ENCODE data around the gene TNS4. TPM values are rescaled to one million over a fixed set of nuclear protein-coding genes. Genes with fewer than 3 reads are reported as not detected.
"Not testable (repeated sequence)": the region's sequence is repeated elsewhere in the genome, so short reads cannot be mapped to it uniquely, and the experiment has no call there.

TNS4 gene, protein sequence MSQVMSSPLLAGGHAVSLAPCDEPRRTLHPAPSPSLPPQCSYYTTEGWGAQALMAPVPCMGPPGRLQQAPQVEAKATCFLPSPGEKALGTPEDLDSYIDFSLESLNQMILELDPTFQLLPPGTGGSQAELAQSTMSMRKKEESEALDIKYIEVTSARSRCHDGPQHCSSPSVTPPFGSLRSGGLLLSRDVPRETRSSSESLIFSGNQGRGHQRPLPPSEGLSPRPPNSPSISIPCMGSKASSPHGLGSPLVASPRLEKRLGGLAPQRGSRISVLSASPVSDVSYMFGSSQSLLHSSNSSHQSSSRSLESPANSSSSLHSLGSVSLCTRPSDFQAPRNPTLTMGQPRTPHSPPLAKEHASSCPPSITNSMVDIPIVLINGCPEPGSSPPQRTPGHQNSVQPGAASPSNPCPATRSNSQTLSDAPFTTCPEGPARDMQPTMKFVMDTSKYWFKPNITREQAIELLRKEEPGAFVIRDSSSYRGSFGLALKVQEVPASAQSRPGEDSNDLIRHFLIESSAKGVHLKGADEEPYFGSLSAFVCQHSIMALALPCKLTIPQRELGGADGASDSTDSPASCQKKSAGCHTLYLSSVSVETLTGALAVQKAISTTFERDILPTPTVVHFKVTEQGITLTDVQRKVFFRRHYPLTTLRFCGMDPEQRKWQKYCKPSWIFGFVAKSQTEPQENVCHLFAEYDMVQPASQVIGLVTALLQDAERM
- total RNA-seq: 53.1 TPM

DNA sequence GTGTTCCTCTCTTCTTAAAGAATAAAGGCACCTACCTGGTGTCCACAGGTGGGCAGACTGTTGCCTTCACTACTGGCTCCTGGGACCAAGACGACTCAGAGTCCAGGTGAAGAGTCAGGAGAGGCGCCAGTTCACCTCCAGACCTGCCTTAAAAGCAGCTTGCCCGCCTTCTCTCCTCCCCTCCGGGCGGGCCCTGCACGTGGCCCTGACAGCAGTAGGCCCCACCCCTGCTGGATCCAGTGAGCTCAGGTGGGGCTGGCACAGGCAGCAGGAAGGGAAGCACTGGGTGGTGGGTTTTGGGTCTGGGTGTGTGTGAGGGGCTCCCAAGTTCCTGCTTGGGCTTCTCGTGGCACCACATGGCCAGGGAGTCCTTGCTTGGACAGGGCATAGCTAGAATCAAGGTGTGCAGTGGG lies at the start of gene TNS4:
Gene TNS4 (minus strand): TSS at position 125 of the 413 bp plus-strand sequence. CDS start 5,198 bp downstream, outside the sequence.
- DNase-seq (ENCODE audit: low spot score): peak; percentile 85

DNA sequence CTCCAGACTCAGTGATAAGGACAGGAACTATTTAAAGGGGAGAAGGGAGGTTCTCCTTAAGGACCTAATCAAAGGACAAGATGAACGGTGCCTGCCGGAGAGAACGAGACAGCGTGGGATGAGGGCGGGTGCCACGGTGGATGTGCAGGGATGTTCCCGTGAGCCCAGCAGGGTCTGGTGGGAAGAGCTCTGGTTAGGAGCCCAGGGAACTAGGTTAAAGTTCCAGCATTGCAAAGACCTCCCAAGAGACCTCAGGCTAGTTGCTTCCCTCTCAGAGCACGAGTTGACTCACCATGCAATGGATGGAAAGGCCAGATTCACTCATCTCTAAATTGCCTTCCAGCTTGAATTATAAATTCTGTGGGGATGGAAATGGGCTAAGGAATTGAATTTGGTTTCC lies 49.2 kb upstream of the TNS4 start:
- DNase-seq (ENCODE audit: low spot score): peak; percentile 51

DNA sequence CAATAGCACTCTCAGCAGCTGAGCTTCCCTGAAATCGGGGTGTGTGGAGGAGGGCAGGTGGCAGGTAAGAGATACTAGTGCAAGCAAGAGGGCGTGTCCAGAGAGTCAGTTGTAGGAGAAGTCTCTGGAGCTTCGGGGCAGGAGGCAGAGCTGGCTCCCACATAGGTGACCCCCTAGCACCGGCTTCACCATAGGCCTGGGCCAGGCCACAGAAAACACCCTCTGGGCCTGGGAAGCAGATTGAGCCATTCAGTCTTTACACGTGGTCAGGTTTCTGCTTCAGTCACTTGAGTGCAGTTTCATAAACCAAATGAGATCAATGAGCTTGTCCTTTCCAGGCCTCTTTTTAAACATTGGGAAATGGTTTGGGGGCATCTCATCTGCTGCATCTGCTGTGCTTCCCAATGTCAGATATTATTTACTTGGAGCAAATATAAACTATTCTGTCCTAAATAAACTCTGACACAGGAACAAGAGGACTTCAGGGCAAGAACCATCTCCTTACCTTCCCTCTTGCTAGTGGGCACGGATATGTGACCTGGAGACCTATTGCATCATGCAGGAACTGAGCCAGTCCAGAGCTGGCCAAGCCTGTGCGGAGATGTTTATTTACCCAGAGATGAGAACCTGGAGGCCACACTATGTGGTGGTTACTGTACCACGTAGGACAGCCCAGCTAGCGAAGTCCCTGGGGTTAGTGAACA lies 47.7 kb upstream of the TNS4 start:
- peak; percentile 84 for DNase-seq (ENCODE audit: low spot score)

DNA sequence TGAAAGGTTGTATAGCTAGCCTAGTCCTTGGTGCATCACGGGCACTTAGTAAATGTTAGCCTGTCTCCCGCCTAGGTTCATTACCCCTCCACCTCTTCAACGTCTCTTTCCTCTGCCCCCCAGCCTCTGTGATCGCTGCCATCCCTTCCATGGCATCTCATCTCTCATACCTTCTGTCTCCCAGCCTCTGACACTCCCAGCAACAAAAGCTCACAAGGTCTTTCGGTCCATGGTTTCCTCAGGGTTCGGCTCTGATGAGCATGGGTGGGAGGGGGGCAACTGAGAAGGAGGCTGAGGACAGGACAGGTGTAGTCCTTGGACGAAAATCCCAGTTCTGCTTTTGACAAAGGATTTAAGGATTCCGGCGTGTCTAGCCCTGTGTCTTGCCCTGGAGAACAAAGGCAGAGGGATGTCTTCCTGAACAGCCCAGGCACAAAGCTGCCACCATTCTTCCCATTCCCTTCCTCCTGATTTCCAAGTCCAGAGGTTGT lies 47.1 kb upstream of the TNS4 start:
- peak; percentile 35 for DNase-seq (ENCODE audit: low spot score)

DNA sequence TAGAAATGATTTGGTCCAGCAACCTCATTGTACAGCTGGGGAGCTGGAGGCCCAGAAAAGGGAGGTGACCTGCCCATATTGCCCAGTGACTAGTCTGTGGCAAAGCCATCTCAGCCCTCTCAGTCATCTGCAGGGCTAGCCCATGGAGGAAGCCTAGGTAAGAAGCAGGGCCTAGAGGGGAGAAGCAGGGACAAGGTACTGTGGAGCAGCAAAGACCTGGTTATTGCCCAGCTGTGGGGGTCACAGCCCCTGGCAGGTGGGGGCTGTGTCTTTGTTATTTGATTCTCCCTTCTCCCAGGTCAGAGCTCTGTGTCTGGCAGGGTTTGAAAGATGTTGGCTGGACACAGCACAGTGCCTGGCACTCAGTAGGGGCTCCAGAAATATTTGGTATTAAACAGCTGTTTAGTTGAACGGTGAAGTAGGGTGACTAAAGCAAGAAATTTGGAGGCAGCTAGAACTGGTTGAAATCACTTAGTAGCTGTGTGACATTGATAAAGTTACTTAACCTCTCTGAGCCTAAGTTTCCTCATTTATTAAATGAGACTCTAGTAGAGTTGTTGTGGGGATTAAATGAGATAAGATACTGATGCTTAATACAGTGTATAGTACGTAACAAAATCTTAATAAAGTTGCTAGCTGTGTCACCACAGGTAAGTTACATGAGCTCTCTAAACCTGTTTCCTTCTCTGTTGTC lies 46.5 kb upstream of the TNS4 start:
- no peak for DNase-seq (ENCODE audit: low spot score)

DNA sequence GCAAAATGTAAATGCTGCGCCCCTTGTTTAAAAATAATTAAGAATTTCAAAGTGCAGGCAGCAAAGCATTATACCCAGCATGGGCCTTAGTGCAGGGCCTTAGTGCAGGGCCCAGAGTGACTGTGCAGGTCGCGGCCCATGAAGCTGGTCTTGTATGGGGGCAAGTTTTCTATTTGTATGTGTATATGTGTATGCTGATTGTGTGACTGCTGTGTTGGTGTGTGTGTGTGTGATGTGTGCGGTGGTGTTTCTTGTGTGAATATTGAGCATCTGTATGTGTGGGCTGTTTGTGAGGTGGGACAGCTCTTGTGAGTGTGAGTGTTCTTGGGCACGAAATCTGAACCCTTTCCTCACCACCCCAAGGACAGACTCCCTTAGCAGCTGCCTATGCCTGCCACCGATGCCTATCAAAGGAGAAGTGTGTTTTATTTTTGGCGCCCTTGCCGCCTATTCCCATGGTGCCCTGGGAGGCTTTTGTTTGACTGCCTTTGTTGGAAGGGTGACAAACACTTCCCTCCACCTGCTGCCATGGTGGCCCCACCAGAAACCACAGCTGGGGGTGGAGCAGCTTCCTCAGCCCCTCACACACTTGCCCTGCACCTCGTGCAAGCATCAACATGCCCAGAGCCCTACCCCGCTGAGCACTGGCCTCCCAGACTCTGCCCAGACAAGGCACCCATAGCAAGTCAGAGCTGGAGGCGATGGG lies 45.8 kb upstream of the TNS4 start:
- DNase-seq (ENCODE audit: low spot score): peak; percentile 91

DNA sequence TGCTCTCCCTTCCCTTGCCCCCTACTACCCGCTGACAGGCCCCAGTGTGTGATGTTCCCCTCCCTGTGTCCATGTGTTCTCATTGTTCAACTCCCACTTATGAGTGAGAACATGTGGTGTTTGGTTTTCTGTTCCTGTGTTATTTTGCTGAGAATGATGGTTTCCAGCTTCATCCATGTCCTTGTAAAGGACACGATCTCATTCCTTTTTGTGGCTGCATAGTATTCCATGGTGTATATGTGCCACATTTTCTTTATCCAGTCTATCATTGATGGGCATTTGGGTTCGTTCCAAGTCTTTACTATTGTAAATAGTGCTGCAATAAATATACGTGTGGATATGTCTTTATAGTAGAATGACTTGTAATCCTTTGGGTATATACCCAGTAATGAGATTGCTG lies 45.1 kb upstream of the TNS4 start:
- not testable (repeated sequence) for DNase-seq (ENCODE audit: low spot score)

DNA sequence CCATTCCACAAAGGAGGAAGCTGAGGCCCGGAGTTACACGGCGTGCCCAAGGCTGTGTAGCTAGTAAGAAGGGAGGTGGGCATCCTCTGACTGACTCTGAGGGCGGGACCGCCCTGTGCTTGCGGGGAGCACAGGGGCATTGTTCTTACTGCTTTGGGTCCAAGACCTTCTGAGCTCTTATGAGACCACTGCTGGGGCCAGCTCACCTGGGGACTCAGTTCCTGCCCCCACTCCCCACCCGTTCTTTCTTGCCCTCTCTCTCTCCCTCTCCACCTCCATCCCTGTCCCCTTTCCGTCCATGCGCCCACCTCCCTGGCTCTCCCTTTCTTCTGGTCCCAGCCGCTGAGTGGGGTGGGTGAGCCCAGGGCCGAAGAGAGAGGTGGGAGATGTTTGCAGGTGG lies 44.2 kb upstream of the TNS4 start:
- peak; percentile 44 for DNase-seq (ENCODE audit: low spot score)

DNA sequence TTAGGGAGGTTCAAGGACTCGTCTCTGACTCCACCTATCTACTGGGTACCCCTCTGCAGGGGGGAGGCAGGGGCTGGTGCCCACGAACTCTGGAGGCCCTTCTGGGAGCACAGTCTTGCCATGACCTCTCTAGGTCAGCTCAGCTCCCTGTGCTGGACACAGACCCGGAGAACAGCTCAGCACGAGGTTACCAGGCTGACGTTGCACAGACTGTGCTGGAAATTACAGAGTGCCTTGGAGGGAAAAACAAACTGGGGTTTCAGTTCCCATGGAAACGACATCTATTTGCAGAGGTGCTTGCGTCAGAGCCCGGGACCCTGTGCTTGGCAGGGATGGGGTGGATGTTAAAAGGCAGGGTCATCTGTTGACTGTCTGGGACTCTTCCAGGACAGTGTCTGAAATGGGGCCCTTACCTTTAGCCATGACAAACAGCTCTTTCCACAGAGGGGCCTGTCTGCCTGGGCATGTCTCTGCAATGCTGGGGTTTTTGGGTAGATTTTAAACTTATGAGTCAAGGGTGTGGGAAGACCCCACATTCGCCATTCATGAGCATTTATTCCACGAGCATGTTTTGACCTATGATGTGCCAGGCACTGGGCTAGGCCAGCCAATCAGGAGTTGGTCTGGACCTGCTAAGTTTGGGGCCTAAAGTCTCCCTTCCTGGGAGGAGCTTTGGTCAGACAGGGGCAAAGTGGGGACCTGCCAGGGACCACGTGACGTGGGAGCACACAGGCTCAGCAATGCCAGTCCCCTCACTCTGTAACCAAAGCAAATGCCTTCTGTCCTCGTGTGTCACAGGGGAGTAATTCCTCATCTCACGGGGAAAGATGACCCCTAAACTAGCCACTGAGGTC lies 41.4 kb upstream of the TNS4 start:
- DNase-seq (ENCODE audit: low spot score): peak; percentile 83

DNA sequence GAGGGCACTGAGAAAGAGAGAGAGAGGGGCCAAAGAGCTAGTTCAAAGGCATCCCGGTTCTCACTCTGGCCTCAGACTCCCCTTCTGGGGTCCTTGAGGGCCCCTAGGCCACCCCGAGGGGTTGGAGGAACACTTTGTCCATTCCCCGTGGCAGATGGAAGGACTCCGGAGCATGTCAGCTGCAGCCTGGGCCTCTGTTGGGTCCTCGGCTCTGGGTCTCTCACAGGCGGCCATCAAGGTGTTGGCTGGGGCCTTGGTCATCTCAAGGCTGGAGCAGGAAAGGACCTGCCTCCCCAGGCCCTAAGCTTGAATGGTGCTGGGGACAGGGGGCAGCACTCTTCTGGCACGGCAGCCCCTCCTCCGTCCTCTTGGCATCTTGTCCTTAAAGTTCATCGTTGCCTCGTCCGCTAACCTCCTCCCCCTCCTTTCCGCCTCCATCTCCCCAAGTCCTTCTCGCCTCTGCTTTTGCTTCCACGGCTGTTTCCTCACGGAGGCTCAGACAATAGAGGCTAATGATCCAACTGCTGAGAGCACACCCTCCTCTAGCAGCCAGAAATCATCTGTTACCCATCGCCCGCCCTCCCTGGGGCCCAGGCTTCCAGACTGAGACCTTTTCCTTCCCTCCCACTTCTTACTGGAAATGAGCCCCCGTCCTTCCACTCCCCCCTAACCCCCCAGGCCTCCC lies 40.6 kb upstream of the TNS4 start:
- no peak for DNase-seq (ENCODE audit: low spot score)

DNA sequence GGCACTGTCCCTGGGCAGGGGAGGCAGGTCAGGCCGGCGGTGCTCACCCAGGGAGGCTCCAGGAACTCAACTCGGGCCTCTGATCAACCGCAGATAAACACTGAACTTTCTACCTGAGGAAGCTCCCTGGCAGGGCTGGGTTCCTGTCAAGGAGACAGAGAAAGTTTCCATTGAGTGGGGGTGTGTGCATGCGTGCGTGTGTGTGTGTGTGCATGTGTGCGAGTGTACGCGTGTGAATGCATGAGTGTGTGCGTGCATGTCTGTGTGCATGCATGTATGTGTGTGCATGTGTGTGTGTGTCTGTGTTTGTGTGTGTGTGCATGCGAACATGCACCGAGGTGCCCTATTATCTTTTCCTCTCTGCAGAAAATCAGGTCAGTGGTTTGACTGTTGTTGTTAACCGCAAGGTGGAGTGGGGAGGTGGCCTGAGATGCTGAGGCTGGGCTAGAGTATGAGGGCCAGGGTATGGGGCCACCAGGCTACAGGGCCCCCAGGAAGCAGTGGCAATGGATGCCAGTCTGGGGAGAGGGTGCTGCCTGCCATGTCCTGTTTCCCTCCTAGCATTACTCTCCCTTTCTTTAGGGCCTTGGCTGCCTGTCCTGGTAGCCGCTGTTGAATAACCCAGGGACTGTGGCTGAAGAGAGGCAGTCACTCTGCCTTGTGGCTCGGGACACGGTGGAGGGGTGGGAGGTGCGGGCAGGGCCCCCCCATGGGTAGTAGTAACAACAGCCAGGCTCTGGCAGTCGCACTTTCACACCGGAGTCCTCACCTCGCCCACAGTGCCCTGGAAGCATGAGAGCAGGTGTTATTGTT lies 39.8 kb upstream of the TNS4 start:
- DNase-seq (ENCODE audit: low spot score): no peak

DNA sequence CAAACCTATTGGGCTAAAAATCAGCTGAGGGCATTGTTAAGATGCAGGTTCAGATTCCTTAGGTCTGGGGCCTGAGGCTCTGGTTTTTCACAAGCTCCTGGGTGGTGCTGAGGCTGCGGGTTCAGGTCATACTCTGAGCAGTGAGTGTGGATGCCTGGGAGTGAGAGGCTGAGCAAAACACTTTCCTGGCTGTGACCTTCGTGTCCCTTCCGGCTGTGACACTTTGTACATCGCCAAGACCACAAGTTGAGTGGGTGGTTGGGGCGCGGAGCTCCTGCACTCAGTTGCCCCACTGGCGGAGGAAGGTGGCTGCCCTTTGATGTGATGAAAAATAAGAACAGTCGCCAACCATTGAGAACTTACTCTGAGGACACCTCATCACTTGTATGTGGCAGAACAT lies 39.0 kb upstream of the TNS4 start:
- no peak for DNase-seq (ENCODE audit: low spot score)

DNA sequence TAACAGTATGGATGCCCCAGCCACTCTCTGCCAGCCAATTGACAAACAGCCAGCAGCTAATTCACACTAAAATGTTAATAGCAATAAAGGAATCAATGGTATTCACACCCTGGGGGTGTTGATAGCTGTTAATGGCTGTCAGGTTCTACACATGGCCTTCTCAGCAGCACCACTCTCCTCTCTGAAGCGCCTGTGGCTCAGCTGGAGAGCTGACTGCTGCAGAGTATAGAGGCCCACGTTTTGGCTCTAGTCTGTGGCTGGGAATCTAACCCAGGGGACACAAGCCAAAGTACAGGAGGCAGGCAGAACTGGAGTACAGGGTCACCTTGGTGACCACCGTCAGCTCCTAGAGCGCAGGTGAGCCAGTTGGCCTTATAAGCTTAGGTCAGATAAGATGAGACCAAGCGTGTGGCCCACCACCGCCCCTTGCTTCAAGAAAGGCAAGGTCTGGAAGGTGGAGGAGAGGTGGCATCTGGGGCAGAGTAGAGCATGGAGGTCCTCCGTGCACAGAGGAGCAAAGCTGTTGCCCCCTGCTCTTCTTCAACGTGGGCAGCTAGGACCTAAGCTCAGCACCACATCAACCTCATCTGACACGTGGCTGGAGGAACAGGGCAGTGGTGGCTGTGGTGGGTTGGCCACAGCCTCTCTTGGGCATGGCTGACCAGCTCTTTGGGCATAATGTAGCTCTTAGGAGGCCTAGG lies 38.4 kb upstream of the TNS4 start:
- DNase-seq (ENCODE audit: low spot score): no peak

DNA sequence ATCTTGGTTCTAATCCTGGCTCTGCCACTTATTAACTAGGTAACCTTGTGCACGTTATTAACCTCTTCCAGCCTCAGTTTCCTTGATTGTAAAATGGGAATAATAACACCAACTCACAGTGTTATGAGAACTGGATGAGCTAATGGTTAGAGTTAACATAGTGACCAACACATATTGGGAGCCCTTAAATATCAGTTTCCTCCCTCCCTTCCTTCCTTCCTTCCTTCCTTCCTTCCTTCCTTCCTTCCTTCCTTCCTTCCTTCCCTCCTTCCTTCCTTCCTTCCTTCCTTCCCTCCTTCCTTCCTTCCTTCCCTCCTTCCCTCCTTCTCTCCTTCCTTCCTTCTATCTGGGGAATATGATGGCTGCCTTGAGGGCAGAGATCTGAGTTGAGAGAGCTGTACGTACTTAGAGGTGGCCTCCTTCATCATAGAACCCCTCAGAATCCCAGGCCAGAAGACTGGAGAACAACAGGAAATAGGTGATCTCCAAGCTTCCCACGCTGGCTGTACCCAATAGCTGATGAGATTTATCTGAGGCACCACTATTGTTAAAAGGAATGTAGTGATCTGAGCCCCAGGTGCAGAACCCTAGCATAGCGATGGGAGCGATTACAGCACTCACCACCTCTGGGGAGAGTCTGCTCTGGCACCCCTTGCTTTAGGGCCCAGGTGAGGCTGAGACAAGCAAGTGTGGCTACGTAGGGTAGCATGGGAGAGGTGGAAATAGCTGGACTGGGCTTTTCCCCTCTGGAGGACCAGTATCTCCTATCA lies 37.7 kb upstream of the TNS4 start:
- no peak for DNase-seq (ENCODE audit: low spot score)

DNA sequence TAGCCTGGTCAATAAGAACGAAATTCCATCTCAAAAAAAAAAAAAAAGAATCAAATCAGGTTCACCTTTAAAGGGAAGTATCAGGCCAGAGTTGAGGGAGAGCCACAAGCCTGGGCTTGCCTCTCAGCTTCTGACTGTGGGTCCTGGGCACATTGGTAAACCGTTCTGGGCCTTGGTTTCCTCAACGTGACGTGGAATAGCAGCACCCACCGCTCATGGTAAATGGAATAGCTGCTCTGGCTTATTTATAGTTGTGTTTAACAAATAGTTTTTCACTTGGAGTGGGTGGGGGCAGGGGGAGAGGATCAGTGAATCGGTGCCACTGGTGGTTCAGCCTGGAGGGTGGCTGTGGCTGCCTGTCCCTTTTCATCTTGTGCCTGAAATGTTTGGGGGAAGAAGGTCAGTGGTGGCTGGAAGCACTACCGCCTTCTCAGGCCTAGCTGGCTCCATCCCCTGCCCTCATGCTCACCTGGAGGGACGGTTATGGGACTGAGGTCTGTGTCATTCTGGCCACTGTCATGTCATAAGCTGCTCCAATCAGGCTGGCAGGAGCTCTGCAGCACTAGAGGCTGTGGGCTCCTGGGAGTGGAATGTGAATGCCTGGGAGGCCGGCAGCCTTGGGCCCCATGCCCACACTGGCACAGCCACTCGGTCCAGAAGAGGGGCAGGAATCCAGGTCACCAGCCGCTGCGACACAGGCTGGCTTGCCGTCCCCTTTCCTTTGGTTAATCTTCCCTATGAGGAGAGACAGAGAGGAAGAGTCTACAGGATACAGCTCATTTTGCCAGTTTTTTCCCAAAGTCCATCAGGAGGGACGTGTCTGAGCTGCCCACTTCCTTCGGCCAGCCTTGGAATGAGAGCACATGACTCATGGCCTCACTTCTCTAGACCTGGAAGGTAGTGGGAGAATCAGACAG lies 36.9 kb upstream of the TNS4 start:
- DNase-seq (ENCODE audit: low spot score): no peak

Data from ureter (tissue), 1 donor.